Muscle layer of colon (tissue), 2 donors: Measurements from ENCODE around the gene CDK2AP2.
"Not testable (repeated sequence)": the region's sequence is repeated elsewhere in the genome, so short reads cannot be mapped to it uniquely, and the experiment has no call there.

Source experiments
- H3K27ac ChIP-seq: one replicate; pipeline ENCODE4 v1.7.0; 2013; ENCODE audit warnings: low read depth, mild to moderate bottlenecking, low read length, moderate library complexity
- H3K27me3 ChIP-seq, 2 donors: one replicate each; pipeline ENCODE4 v1.7.0; 2013; ENCODE audit warnings: low read length in 2 of 2, mild to moderate bottlenecking in 2 of 2; ENCODE audit not compliant: insufficient read depth in 2 of 2, control insufficient read depth in 1 of 2
- H3K36me3 ChIP-seq: one replicate; pipeline ENCODE4 v1.7.0; 2013; ENCODE audit warnings: mild to moderate bottlenecking, low read length; ENCODE audit not compliant: insufficient read depth
- H3K4me1 ChIP-seq: one replicate; pipeline ENCODE4 v1.7.0; 2013; ENCODE audit warnings: mild to moderate bottlenecking, low read length; ENCODE audit not compliant: insufficient read depth
- H3K4me3 ChIP-seq, 2 donors: one replicate each; pipeline ENCODE4 v1.7.0; 2013; ENCODE audit warnings: low read length in 2 of 2, low read depth in 1 of 2, mild to moderate bottlenecking in 1 of 2, moderate library complexity in 1 of 2
- H3K9ac ChIP-seq: one replicate; pipeline ENCODE4 v1.7.0; 2013; ENCODE audit warnings: low read length
- H3K9me3 ChIP-seq: one replicate; pipeline ENCODE4 v1.7.0; 2013; ENCODE audit warnings: mild to moderate bottlenecking, low read length
- donor health status: abdominal sarcoma.
- donor health status: Adenocarcinoma of cecum.

CDK2AP2 gene

GRCh38 chr11:67507864-67508485, at the start of gene CDK2AP2:
CDK2AP2 (minus strand) TSS chr11:67508162; CDS start chr11:67508082, 80 bp downstream.
- no peaks in the 10 kb centered on the region for H3K9me3 ChIP-seq
- peak within 1 kb of the TSS; percentile 79 for H3K27ac ChIP-seq
- H3K4me3 ChIP-seq, result peak within 1 kb of the TSS; percentile 72 to 97
- H3K27me3 ChIP-seq, result peaks cover 10 to 22% of the 10 kb centered on the region in 2 donors
- no peaks in the 10 kb centered on the region for H3K36me3 ChIP-seq
- peak within 1 kb of the TSS; percentile 89 for H3K9ac ChIP-seq
- H3K4me1 ChIP-seq, result peaks cover 33% of the 10 kb centered on the region

- Histone ChIP-seq H3K4me3 (no peak overlapping the region), H3K36me3 (no peaks in the 10 kb centered on the region), H3K27ac (no peak overlapping the region), H3K9me3 (no peaks in the 10 kb centered on the region), H3K9ac (no peak overlapping the region), H3K27me3 (no peaks in the 10 kb centered on the region), H3K4me1 (no peaks in the 10 kb centered on the region)
Measured at GRCh38 chr11:67556244-67556643, 48.3 kb upstream of the CDK2AP2 start.

- not testable (repeated sequence) for H3K4me3 ChIP-seq, H3K9me3 ChIP-seq, H3K9ac ChIP-seq, H3K27ac ChIP-seq, H3K27me3 ChIP-seq, H3K36me3 ChIP-seq, H3K4me1 ChIP-seq
Measured at GRCh38 chr11:67551697-67552096, 43.7 kb upstream of the CDK2AP2 start.

GRCh38 chr11:67551127-67551526, 43.2 kb upstream of the CDK2AP2 start:
- Histone ChIP-seq H3K4me3 (no peak overlapping the region), H3K27ac (no peak overlapping the region), H3K27me3 (no peaks in the 10 kb centered on the region), H3K4me1 (no peaks in the 10 kb centered on the region), H3K36me3 (no peaks in the 10 kb centered on the region), H3K9ac (no peak overlapping the region), H3K9me3 (no peaks in the 10 kb centered on the region)

GRCh38 chr11:67548555-67549110, 40.7 kb upstream of the CDK2AP2 start:
- Histone ChIP-seq H3K27me3 (no peaks in the 10 kb centered on the region), H3K9me3 (no peaks in the 10 kb centered on the region), H3K36me3 (no peaks in the 10 kb centered on the region), H3K4me1 (no peaks in the 10 kb centered on the region), H3K4me3 (no peak overlapping the region), H3K27ac (no peak overlapping the region), H3K9ac (no peak overlapping the region)

- not testable (repeated sequence) for H3K36me3 ChIP-seq, H3K4me3 ChIP-seq
Measured at GRCh38 chr11:67548112-67548511, 40.1 kb upstream of the CDK2AP2 start.

GRCh38 chr11:67545280-67545679, 37.3 kb upstream of the CDK2AP2 start:
- Histone ChIP-seq H3K36me3 (no peaks in the 10 kb centered on the region), H3K27me3 (no peaks in the 10 kb centered on the region), H3K4me3 (no peak overlapping the region), H3K27ac (no peak overlapping the region), H3K4me1 (no peaks in the 10 kb centered on the region), H3K9me3 (no peaks in the 10 kb centered on the region), H3K9ac (no peak overlapping the region)

More at GRCh38 chr11:67548112-67548511, 40.1 kb upstream of the CDK2AP2 start:
- H3K9me3 ChIP-seq, H3K9ac ChIP-seq, H3K27me3 ChIP-seq, H3K27ac ChIP-seq, H3K4me1 ChIP-seq: not testable (repeated sequence)

GRCh38 chr11:67544616-67545242, 36.8 kb upstream of the CDK2AP2 start:
- no peak overlapping the region for H3K27ac ChIP-seq

GRCh38 chr11:67543585-67543984, 35.6 kb upstream of the CDK2AP2 start:
- H3K4me1 ChIP-seq, result no peaks in the 10 kb centered on the region
- H3K4me3 ChIP-seq, result no peak overlapping the region
- no peaks in the 10 kb centered on the region for H3K9me3 ChIP-seq
- H3K9ac ChIP-seq, result no peak overlapping the region
- H3K36me3 ChIP-seq, result no peaks in the 10 kb centered on the region
- no peaks in the 10 kb centered on the region for H3K27me3 ChIP-seq
- no peak overlapping the region for H3K27ac ChIP-seq

More at GRCh38 chr11:67544616-67545242, 36.8 kb upstream of the CDK2AP2 start:
- H3K4me1 ChIP-seq, result no peaks in the 10 kb centered on the region
- H3K27me3 ChIP-seq, result no peaks in the 10 kb centered on the region
- no peak overlapping the region for H3K4me3 ChIP-seq
- H3K36me3 ChIP-seq, result no peaks in the 10 kb centered on the region
- H3K9ac ChIP-seq, result no peak overlapping the region
- H3K9me3 ChIP-seq, result no peaks in the 10 kb centered on the region

GRCh38 chr11:67542971-67543370, 35.0 kb upstream of the CDK2AP2 start:
- Histone ChIP-seq H3K4me1 (no peaks in the 10 kb centered on the region), H3K9ac (no peak overlapping the region), H3K36me3 (no peaks in the 10 kb centered on the region), H3K4me3 (no peak overlapping the region), H3K9me3 (no peaks in the 10 kb centered on the region), H3K27ac (no peak overlapping the region), H3K27me3 (no peaks in the 10 kb centered on the region)

- H3K9ac ChIP-seq, result no peak overlapping the region
- no peak overlapping the region for H3K27ac ChIP-seq
- no peaks in the 10 kb centered on the region for H3K27me3 ChIP-seq
- H3K36me3 ChIP-seq, result no peaks in the 10 kb centered on the region
- no peaks in the 10 kb centered on the region for H3K4me1 ChIP-seq
- no peak overlapping the region for H3K4me3 ChIP-seq
- no peaks in the 10 kb centered on the region for H3K9me3 ChIP-seq
Measured at GRCh38 chr11:67542169-67542568, 34.2 kb upstream of the CDK2AP2 start.

GRCh38 chr11:67541198-67541597, 33.2 kb upstream of the CDK2AP2 start:
- Histone ChIP-seq H3K9ac (no peak overlapping the region), H3K27me3 (no peaks in the 10 kb centered on the region), H3K9me3 (no peaks in the 10 kb centered on the region), H3K36me3 (no peaks in the 10 kb centered on the region), H3K4me1 (no peaks in the 10 kb centered on the region), H3K27ac (no peak overlapping the region), H3K4me3 (no peak overlapping the region)
